ENCODE results near the gene C16orf74. TPM values are rescaled to one million over a fixed set of nuclear protein-coding genes. Genes with fewer than 3 reads are reported as not detected.

Gene C16orf74
- total RNA-seq, 4 donors from 2014 or later: 11.0 to 13.0 (median 11.4) TPM

GRCh38 chr16:85708338-85708737 lies 42.6 kb downstream of the C16orf74 start:
- WGBS: 90% methylated on average over 2 of the region's 6 CpGs
- Histone ChIP-seq H3K4me1 (no peaks in the 10 kb centered on the region), H3K9me3 (no peaks in the 10 kb centered on the region), H3K27me3 (no peaks in the 10 kb centered on the region), H3K4me3 (no peak overlapping the region), H3K27ac (no peak overlapping the region), H3K36me3 (peaks cover 4% of the 10 kb centered on the region)
- TF ChIP-seq POLR2A (IDR thresholded peaks at IDR 0.05) (no peak), EP300 (IDR thresholded peaks at IDR 0.05) (no peak), CTCF (IDR thresholded peaks at IDR 0.05) (no peak), POLR2AphosphoS5 (IDR thresholded peaks at IDR 0.05) (no peak)
- no peak for DNase-seq (ENCODE audit: low spot score in 2 of 2)

- Histone ChIP-seq H3K27me3 (no peaks in the 10 kb centered on the region), H3K36me3 (peaks cover 4% of the 10 kb centered on the region), H3K27ac (no peak overlapping the region), H3K4me1 (no peaks in the 10 kb centered on the region), H3K4me3 (no peak overlapping the region), H3K9me3 (no peaks in the 10 kb centered on the region)
- 96% methylated on average over 4 of the region's 16 CpGs for WGBS
- TF ChIP-seq EP300 (IDR thresholded peaks at IDR 0.05): no peak
- TF ChIP-seq POLR2AphosphoS5 (IDR thresholded peaks at IDR 0.05): no peak
- TF ChIP-seq CTCF (IDR thresholded peaks at IDR 0.05): no peak
- no peak for TF ChIP-seq POLR2A (IDR thresholded peaks at IDR 0.05)
- DNase-seq (ENCODE audit: low spot score in 2 of 2): no peak
Observed at GRCh38 chr16:85707528-85708095, 43.3 kb downstream of the C16orf74 start.

GRCh38 chr16:85706449-85707034 lies 44.4 kb downstream of the C16orf74 start:
- no peaks in the 10 kb centered on the region for H3K4me1 ChIP-seq
- H3K27ac ChIP-seq: no peak overlapping the region
- H3K4me3 ChIP-seq: no peak overlapping the region
- no peaks in the 10 kb centered on the region for H3K9me3 ChIP-seq
- no peaks in the 10 kb centered on the region for H3K27me3 ChIP-seq
- TF ChIP-seq CTCF (IDR thresholded peaks at IDR 0.05): no peak
- no peak for TF ChIP-seq EP300 (IDR thresholded peaks at IDR 0.05)
- no peak for TF ChIP-seq POLR2AphosphoS5 (IDR thresholded peaks at IDR 0.05)
- no peak for TF ChIP-seq POLR2A (IDR thresholded peaks at IDR 0.05)
- peaks cover 4% of the 10 kb centered on the region for H3K36me3 ChIP-seq
- no peak for DNase-seq (ENCODE audit: low spot score in 2 of 2)
- WGBS: 84% methylated on average over 11 of the region's 11 CpGs

- WGBS: 85% methylated on average over 11 of the region's 20 CpGs
- Histone ChIP-seq H3K36me3 (peaks cover 4% of the 10 kb centered on the region), H3K4me1 (no peaks in the 10 kb centered on the region), H3K27ac (no peak overlapping the region), H3K9me3 (no peaks in the 10 kb centered on the region), H3K27me3 (no peaks in the 10 kb centered on the region), H3K4me3 (no peak overlapping the region)
- TF ChIP-seq POLR2AphosphoS5 (IDR thresholded peaks at IDR 0.05) (no peak), POLR2A (IDR thresholded peaks at IDR 0.05) (no peak), EP300 (IDR thresholded peaks at IDR 0.05) (no peak), CTCF (IDR thresholded peaks at IDR 0.05) (no peak)
- no peak for DNase-seq (ENCODE audit: low spot score in 2 of 2)
Observed at GRCh38 chr16:85704900-85705846, 45.7 kb downstream of the C16orf74 start.

GRCh38 chr16:85704011-85704410 lies 46.9 kb downstream of the C16orf74 start:
- Histone ChIP-seq H3K27ac (no peak overlapping the region), H3K9me3 (no peaks in the 10 kb centered on the region), H3K4me1 (no peaks in the 10 kb centered on the region), H3K27me3 (no peaks in the 10 kb centered on the region), H3K36me3 (no peaks in the 10 kb centered on the region), H3K4me3 (no peak overlapping the region)
- TF ChIP-seq POLR2A (IDR thresholded peaks at IDR 0.05) (no peak), CTCF (IDR thresholded peaks at IDR 0.05) (no peak), POLR2AphosphoS5 (IDR thresholded peaks at IDR 0.05) (no peak), EP300 (IDR thresholded peaks at IDR 0.05) (no peak)
- no peak for DNase-seq (ENCODE audit: low spot score in 2 of 2)
- 87% methylated on average over 11 of the region's 11 CpGs for whole genome bisulfite sequencing
